ENCODE results near the gene KCNN2. TPM values are rescaled to one million over a fixed set of nuclear protein-coding genes. Genes with fewer than 3 reads are reported as not detected.

The KCNN2 gene
- total and polyA plus RNA-seq, 9 of the 15 experiments (the other 6 are each of a cell fraction or from before 2014, with no cell fraction given), result 0.07 TPM; not detected in 8

- WGBS (ENCODE audit: insufficient coverage, low coverage, missing lambda C conversion rate), result 37% methylated on average over 45 of the region's 87 CpGs
- in situ Hi-C loops (cut with MboI) (no loop called here), intact Hi-C loops (cut with micrococcal nuclease) (no loop called here)
- H4K20me1 ChIP-seq (replicated peaks; ENCODE audit: control insufficient read depth, insufficient read depth, low read length), result no peaks in the 10 kb centered on the region
- no peaks in the 10 kb centered on the region for H3K9me3 ChIP-seq (replicated peaks; ENCODE audit: control insufficient read depth, insufficient read depth, low read depth, low read length)
- no TSS peak for BruUV-seq (replicated peaks)
- no peak overlapping the region for H3K27ac ChIP-seq (ENCODE audit: extremely low read depth, low read depth, low read length)
- CTCF ChIA-PET (ENCODE audit: low intra/inter-chr PET ratio), result no interaction called here
- no peaks in the 10 kb centered on the region for H3K9me1 ChIP-seq (ENCODE audit: control insufficient read depth, insufficient read depth, low read length)
- H3K4me3 ChIP-seq, result no peak overlapping the region
- TF ChIP-seq FOXJ2 (tag; IDR thresholded peaks at IDR 0.05), result no peak
- TF ChIP-seq MTA3 (IDR thresholded peaks at IDR 0.05; ENCODE audit: borderline replicate concordance), result no peak
- TF ChIP-seq ZNF41 (CRISPR knock-in tag; conservative IDR thresholded peaks at IDR 0.05), result no peak
- no peak overlapping the region for H3K9ac ChIP-seq (ENCODE audit: insufficient read depth in 1 of 2, low read depth in 2 of 2, low read length in 2 of 2)
- H3K4me2 ChIP-seq (ENCODE audit: insufficient read depth, low read length), result no peak overlapping the region
- no peak for DNase-seq (ENCODE audit: extremely low read depth in 1 of 4, low spot score in 3 of 4)
- H3K36me3 ChIP-seq (ENCODE audit: control insufficient read depth, insufficient read depth, low read length), result no peaks in the 10 kb centered on the region
- no peaks in the 10 kb centered on the region for H3K27me3 ChIP-seq (ENCODE audit: control insufficient read depth in 2 of 2, insufficient read depth in 2 of 2, low read length in 2 of 2)
- no peak for ATAC-seq
- POLR2A ChIA-PET, result no interaction called here
- no peaks in the 10 kb centered on the region for H3K4me1 ChIP-seq (replicated peaks in 1 of 2; ENCODE audit: control insufficient read depth in 2 of 2, insufficient read depth in 2 of 2, low read length in 2 of 2)
- no peak for FAIRE-seq
- no peaks in the 10 kb centered on the region for H3K79me2 ChIP-seq (ENCODE audit: control insufficient read depth, insufficient read depth, low read length)
- no peak overlapping the region for H2AFZ ChIP-seq (ENCODE audit: low read depth, low read length)
Measured at GRCh38 chr5:114362197-114362976, 517 bp downstream of the KCNN2 start.

GRCh38 chr5:114362977-114363761 lies 1.3 kb downstream of the KCNN2 start:
- H3K27me3 ChIP-seq (ENCODE audit: control insufficient read depth in 2 of 2, insufficient read depth in 2 of 2, low read length in 2 of 2), result no peaks in the 10 kb centered on the region
- H4K20me1 ChIP-seq (replicated peaks; ENCODE audit: control insufficient read depth, insufficient read depth, low read length), result no peaks in the 10 kb centered on the region
- DNase-seq (ENCODE audit: extremely low read depth in 1 of 4, low spot score in 3 of 4), result no peak
- CTCF ChIA-PET (ENCODE audit: low intra/inter-chr PET ratio), result no interaction called here
- 19% methylated on average over 55 of the region's 62 CpGs for WGBS (ENCODE audit: insufficient coverage, low coverage, missing lambda C conversion rate)
- intact Hi-C loops (cut with micrococcal nuclease), result no loop called here
- no peaks in the 10 kb centered on the region for H3K79me2 ChIP-seq (ENCODE audit: control insufficient read depth, insufficient read depth, low read length)
- no peak overlapping the region for H3K27ac ChIP-seq (ENCODE audit: extremely low read depth, low read depth, low read length)
- no peaks in the 10 kb centered on the region for H3K9me3 ChIP-seq (replicated peaks; ENCODE audit: control insufficient read depth, insufficient read depth, low read depth, low read length)
- no peak overlapping the region for H3K4me3 ChIP-seq
- H3K9ac ChIP-seq (ENCODE audit: insufficient read depth in 1 of 2, low read depth in 2 of 2, low read length in 2 of 2), result no peak overlapping the region
- no peak overlapping the region for H2AFZ ChIP-seq (ENCODE audit: low read depth, low read length)
- no peak overlapping the region for H3K4me2 ChIP-seq (ENCODE audit: insufficient read depth, low read length)
- no peaks in the 10 kb centered on the region for H3K4me1 ChIP-seq (replicated peaks in 1 of 2; ENCODE audit: control insufficient read depth in 2 of 2, insufficient read depth in 2 of 2, low read length in 2 of 2)
- no peak for FAIRE-seq
- POLR2A ChIA-PET, result no interaction called here
- no peak for ATAC-seq
- in situ Hi-C loops (cut with MboI), result no loop called here
- no peaks in the 10 kb centered on the region for H3K36me3 ChIP-seq (ENCODE audit: control insufficient read depth, insufficient read depth, low read length)
- H3K9me1 ChIP-seq (ENCODE audit: control insufficient read depth, insufficient read depth, low read length), result no peaks in the 10 kb centered on the region
- no TSS peak for BruUV-seq (replicated peaks)
- TF ChIP-seq HOMEZ (CRISPR knock-in tag; IDR thresholded peaks at IDR 0.05), result no peak
- no peak for TF ChIP-seq E2F1 (CRISPR knock-in tag; IDR thresholded peaks at IDR 0.05)
- no peak for TF ChIP-seq LARP7 (IDR thresholded peaks at IDR 0.05)
- no peak for TF ChIP-seq MNT (conservative IDR thresholded peaks at IDR 0.05)
- TF ChIP-seq NBN (IDR thresholded peaks at IDR 0.05; ENCODE audit: low read depth), result no peak

Data from K562 (cell line).